ENCODE data around the gene OR2M2. TPM values are rescaled to one million over a fixed set of nuclear protein-coding genes. Genes with fewer than 3 reads are reported as not detected.

Gene OR2M2
- total RNA-seq, 1 experiment from 2014 or later, result not detected

GRCh38 chr1:248140846-248141245, 33.8 kb upstream of the OR2M2 start:
- ChIA-PET POLR2A (ENCODE audit: low non-redundant PET) (no interaction called here), CTCF (no interaction called here)
- no peak for DNase-seq (ENCODE audit: low spot score)
- H3K9me3 ChIP-seq (ENCODE audit: low read depth, low read length, poor library complexity, severe bottlenecking), result peaks cover 11% of the 10 kb centered on the region
- no peak overlapping the region for H3K27ac ChIP-seq (ENCODE audit: low read depth, low read length, poor library complexity, severe bottlenecking)
- intact Hi-C loops (cut with micrococcal nuclease; ENCODE audit: unreplicated experiment), result no loop called here
- no peak for TF ChIP-seq EZH2 (IDR thresholded peaks at IDR 0.05; ENCODE audit: borderline replicate concordance, low read depth, low read length, poor library complexity, severe bottlenecking)
- TF ChIP-seq, protein P1, sequence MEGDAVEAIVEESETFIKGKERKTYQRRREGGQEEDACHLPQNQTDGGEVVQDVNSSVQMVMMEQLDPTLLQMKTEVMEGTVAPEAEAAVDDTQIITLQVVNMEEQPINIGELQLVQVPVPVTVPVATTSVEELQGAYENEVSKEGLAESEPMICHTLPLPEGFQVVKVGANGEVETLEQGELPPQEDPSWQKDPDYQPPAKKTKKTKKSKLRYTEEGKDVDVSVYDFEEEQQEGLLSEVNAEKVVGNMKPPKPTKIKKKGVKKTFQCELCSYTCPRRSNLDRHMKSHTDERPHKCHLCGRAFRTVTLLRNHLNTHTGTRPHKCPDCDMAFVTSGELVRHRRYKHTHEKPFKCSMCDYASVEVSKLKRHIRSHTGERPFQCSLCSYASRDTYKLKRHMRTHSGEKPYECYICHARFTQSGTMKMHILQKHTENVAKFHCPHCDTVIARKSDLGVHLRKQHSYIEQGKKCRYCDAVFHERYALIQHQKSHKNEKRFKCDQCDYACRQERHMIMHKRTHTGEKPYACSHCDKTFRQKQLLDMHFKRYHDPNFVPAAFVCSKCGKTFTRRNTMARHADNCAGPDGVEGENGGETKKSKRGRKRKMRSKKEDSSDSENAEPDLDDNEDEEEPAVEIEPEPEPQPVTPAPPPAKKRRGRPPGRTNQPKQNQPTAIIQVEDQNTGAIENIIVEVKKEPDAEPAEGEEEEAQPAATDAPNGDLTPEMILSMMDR (conservative IDR thresholded peaks at IDR 0.05; ENCODE audit: low read depth, low read length), result no peak
- no peaks in the 10 kb centered on the region for H3K36me3 ChIP-seq (ENCODE audit: insufficient read depth, low read length, poor library complexity, severe bottlenecking)
- no TSS peak for BruUV-seq (replicated peaks)
- no peaks in the 10 kb centered on the region for H3K4me1 ChIP-seq (ENCODE audit: insufficient read depth, low read length, poor library complexity, severe bottlenecking)
- no peaks in the 10 kb centered on the region for H3K27me3 ChIP-seq (replicated peaks; ENCODE audit: insufficient read depth, low read depth, low read length, poor library complexity)
- H3K4me3 ChIP-seq (ENCODE audit: low read depth, low read length, poor library complexity, severe bottlenecking), result no peak overlapping the region

- Histone ChIP-seq H3K4me3 (ENCODE audit: low read depth, low read length, poor library complexity, severe bottlenecking) (no peak overlapping the region), H3K9me3 (ENCODE audit: low read depth, low read length, poor library complexity, severe bottlenecking) (peaks cover 20% of the 10 kb centered on the region)
These were observed 31.3 kb upstream of the OR2M2 start for GRCh38 chr1:248143311-248143710.

DNA sequence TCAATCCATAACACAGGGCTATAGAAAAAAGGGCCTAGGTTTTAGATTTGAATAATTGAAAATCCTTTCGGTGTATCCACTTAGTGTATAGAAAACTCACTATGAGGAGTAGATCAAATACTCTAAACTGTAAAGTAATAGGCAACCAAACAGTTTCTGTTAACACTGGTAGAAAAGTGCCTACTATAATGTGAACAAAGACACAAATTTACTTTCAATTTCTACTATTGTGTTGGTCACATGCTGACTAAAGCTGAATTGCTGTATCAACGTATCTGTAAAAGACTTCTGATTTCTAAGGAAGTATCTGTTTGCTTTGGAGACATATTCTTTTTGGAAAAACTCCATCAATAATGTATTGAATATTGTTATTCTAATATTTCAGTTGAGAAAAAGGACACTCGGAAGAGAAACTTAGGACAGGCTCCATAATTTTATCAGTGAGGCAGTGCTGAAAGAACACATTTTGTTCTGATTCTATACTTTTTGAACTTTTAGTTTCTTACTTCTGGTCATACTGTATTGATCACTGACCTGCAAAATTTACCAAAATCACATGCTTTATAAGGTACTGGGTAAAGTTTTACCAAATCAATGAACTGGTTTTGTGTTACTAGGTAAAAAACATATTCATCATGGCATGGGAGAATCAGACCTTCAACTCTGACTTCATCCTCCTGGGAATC, 30.0 kb upstream of the OR2M2 start, which contains the start of gene OR2M5:
Gene OR2M5 (plus strand): TSS at position 636 of the 686 bp plus-strand sequence. CDS start 0 bp downstream, at position 636.
- intact Hi-C loops (cut with micrococcal nuclease; ENCODE audit: unreplicated experiment), result no loop called here
- no peak within 1 kb of the TSS for H3K27ac ChIP-seq (ENCODE audit: low read depth, low read length, poor library complexity, severe bottlenecking)
- no peaks in the 10 kb centered on the region for H3K36me3 ChIP-seq (ENCODE audit: insufficient read depth, low read length, poor library complexity, severe bottlenecking)
- no TSS peak for BruUV-seq (replicated peaks)
- ChIA-PET POLR2A (ENCODE audit: low non-redundant PET) (no interaction called here), CTCF (no interaction called here)
- H3K27me3 ChIP-seq (replicated peaks; ENCODE audit: insufficient read depth, low read depth, low read length, poor library complexity), result no peaks in the 10 kb centered on the region
- no peak within 1 kb of the TSS for H3K4me3 ChIP-seq (ENCODE audit: low read depth, low read length, poor library complexity, severe bottlenecking)
- H3K9me3 ChIP-seq (ENCODE audit: low read depth, low read length, poor library complexity, severe bottlenecking), result peaks cover 25% of the 10 kb centered on the region
- DNase-seq (ENCODE audit: low spot score), result no peak
- TF ChIP-seq EZH2 (IDR thresholded peaks at IDR 0.05; ENCODE audit: borderline replicate concordance, low read depth, low read length, poor library complexity, severe bottlenecking), result no peak
- no peaks in the 10 kb centered on the region for H3K4me1 ChIP-seq (ENCODE audit: insufficient read depth, low read length, poor library complexity, severe bottlenecking)

More at GRCh38 chr1:248143311-248143710, 31.3 kb upstream of the OR2M2 start:
- ChIA-PET CTCF (no interaction called here), POLR2A (ENCODE audit: low non-redundant PET) (no interaction called here)
- Histone ChIP-seq H3K27ac (ENCODE audit: low read depth, low read length, poor library complexity, severe bottlenecking) (no peak overlapping the region), H3K36me3 (ENCODE audit: insufficient read depth, low read length, poor library complexity, severe bottlenecking) (no peaks in the 10 kb centered on the region), H3K4me1 (ENCODE audit: insufficient read depth, low read length, poor library complexity, severe bottlenecking) (no peaks in the 10 kb centered on the region), H3K27me3 (replicated peaks; ENCODE audit: insufficient read depth, low read depth, low read length, poor library complexity) (no peaks in the 10 kb centered on the region)
- no TSS peak for BruUV-seq (replicated peaks)
- TF ChIP-seq, protein P1 (conservative IDR thresholded peaks at IDR 0.05; ENCODE audit: low read depth, low read length), result no peak
- TF ChIP-seq EZH2 (IDR thresholded peaks at IDR 0.05; ENCODE audit: borderline replicate concordance, low read depth, low read length, poor library complexity, severe bottlenecking), result no peak
- no peak for DNase-seq (ENCODE audit: low spot score)
- intact Hi-C loops (cut with micrococcal nuclease; ENCODE audit: unreplicated experiment), result no loop called here
